ENCODE data around the gene PPFIA1. TPM values are rescaled to one million over a fixed set of nuclear protein-coding genes. Genes with fewer than 3 reads are reported as not detected.

Gene PPFIA1
- total and polyA plus RNA-seq, 10 of the 15 experiments (the other 5 are each of a cell fraction or from before 2014, with no cell fraction given) = 5.2 to 26.2 (median 15.8) TPM

DNA sequence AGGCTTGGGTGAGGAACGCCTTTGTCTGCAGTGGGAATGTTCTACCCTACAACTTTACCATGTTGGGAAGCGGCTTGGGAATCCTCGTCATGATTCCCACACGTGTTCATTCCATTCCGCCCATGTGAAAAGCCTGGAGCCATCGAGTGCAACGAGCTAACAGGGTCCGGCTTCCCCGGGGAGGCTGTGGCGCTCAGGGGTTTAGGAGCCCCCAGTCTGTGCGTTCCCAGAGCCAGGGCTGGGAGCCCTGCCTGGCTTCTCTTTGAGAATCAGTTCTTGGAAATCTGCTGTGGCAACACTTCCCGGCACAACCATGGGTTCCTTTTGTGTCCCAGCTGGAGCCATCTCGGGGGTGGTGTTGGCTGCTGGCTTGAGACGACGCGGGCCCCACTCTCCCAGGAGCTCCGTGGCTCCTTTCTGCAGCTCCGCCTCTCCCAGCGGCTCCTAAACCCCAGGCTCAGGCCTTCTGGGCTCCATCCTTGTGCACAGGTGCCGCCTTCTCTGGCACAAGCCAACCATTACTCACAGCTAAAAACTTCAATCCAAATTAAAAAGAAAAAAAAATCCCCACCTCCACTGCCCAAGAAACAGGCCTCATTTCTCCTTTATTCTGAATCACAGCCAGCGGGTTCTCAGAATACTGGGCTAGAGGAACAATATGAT is 18.7 kb upstream of the PPFIA1 start:
- POLR2A ChIA-PET = no interaction called here
- Histone ChIP-seq H3K79me2 (ENCODE audit: control insufficient read depth, insufficient read depth, low read length) (no peaks in the 10 kb centered on the region), H3K9ac (ENCODE audit: control insufficient read depth, insufficient read depth, low read length) (no peak overlapping the region), H3K4me3 (no peak overlapping the region), H3K36me3 (ENCODE audit: control insufficient read depth in 2 of 2, insufficient read depth in 2 of 2, low read length in 1 of 2) (no peaks in the 10 kb centered on the region), H3K27me3 (replicated peaks in 1 of 2; ENCODE audit: control insufficient read depth in 2 of 2, insufficient read depth in 2 of 2, low read length in 1 of 2) (no peaks in the 10 kb centered on the region; a peak in 1 of 4 replicates), H2AFZ (ENCODE audit: control insufficient read depth, low read depth, low read length) (no peak overlapping the region), H3K27ac (ENCODE audit: control insufficient read depth, insufficient read depth) (no peak overlapping the region), H4K20me1 (ENCODE audit: control insufficient read depth, insufficient read depth) (no peaks in the 10 kb centered on the region; the same call in 1 of the 2 replicates), H3K4me2 (ENCODE audit: control insufficient read depth, insufficient read depth) (no peak overlapping the region), H3K9me3 (replicated peaks; ENCODE audit: control insufficient read depth, insufficient read depth, low read length) (no peaks in the 10 kb centered on the region; the same call in 2 of the 3 replicates), H3K4me1 (ENCODE audit: control insufficient read depth, insufficient read depth, low read length) (peaks cover 8% of the 10 kb centered on the region; the same call in 1 of the 2 replicates)
- in situ Hi-C loops (cut with MboI) (no loop called here), intact Hi-C loops (cut with micrococcal nuclease; ENCODE audit: unreplicated experiment) (no loop called here)
- DNase-seq (ENCODE audit: low read depth, low spot score) (no peak), ATAC-seq (no peak), FAIRE-seq (no peak)
- SMC1A ChIA-PET (ENCODE audit: uncharacterized antibody, unreplicated experiment) = interaction anchor here (0.8 kb wide), 1 partner anchor 14 kb away, joined by 5 read pairs; no protein-coding TSS in a partner anchor
- RAD21 ChIA-PET (ENCODE audit: unreplicated experiment) = no interaction called here
- TF ChIP-seq CBFB (IDR thresholded peaks at IDR 0.05; ENCODE audit: low read depth) (no peak), NR2F1 (conservative IDR thresholded peaks at IDR 0.05) (no peak), RAD21 (IDR thresholded peaks at IDR 0.05; ENCODE audit: insufficient read depth, low read depth, low read length) (no peak), ESRRA (IDR thresholded peaks at IDR 0.05; ENCODE audit: low read length) (no peak), SUZ12 (IDR thresholded peaks at IDR 0.05; ENCODE audit: unreplicated experiment) (no peak), BCL11A (IDR thresholded peaks at IDR 0.05; ENCODE audit: low read depth, low read length) (no peak), CREB1 (IDR thresholded peaks at IDR 0.05; ENCODE audit: low read depth) (no peak), FOXM1 (IDR thresholded peaks at IDR 0.05; ENCODE audit: low read depth, low read length) (no peak), IKZF2 (IDR thresholded peaks at IDR 0.05) (no peak), EGR1 (IDR thresholded peaks at IDR 0.05; ENCODE audit: borderline replicate concordance in 1 of 2, low read depth in 2 of 2, low read length in 2 of 2) (no peak), RELA (IDR thresholded peaks at IDR 0.05; ENCODE audit: borderline replicate concordance, partially characterized antibody) (no peak), SP1 (IDR thresholded peaks at IDR 0.05; ENCODE audit: low read depth, low read length) (no peak)
- TF ChIP-seq, protein P1, sequence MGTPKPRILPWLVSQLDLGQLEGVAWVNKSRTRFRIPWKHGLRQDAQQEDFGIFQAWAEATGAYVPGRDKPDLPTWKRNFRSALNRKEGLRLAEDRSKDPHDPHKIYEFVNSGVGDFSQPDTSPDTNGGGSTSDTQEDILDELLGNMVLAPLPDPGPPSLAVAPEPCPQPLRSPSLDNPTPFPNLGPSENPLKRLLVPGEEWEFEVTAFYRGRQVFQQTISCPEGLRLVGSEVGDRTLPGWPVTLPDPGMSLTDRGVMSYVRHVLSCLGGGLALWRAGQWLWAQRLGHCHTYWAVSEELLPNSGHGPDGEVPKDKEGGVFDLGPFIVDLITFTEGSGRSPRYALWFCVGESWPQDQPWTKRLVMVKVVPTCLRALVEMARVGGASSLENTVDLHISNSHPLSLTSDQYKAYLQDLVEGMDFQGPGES (IDR thresholded peaks at IDR 0.05) = no peak
- TF ChIP-seq, protein P2, sequence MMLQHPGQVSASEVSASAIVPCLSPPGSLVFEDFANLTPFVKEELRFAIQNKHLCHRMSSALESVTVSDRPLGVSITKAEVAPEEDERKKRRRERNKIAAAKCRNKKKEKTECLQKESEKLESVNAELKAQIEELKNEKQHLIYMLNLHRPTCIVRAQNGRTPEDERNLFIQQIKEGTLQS (IDR thresholded peaks at IDR 0.05; ENCODE audit: borderline replicate concordance, extremely low read depth, low read depth, low read length) = no peak
- 79% methylated on average over 21 of the region's 21 CpGs for WGBS (ENCODE audit: insufficient coverage, insufficient replicate concordance, low lambda C conversion rate, missing lambda C conversion rate)
- CTCF ChIA-PET = no interaction called here
- no TSS peak for BruUV-seq (replicated peaks)

Measured in GM12878 (cell line).